Muscle layer of duodenum (tissue), 2 donors: ENCODE results near the gene SAP30L.

ENCODE experiments used
- H3K27ac ChIP-seq: one replicate; pipeline ENCODE4 v1.7.0; 2013; ENCODE audit warnings: mild to moderate bottlenecking, low read length
- H3K27me3 ChIP-seq: one replicate; pipeline ENCODE4 v1.7.0; 2013; ENCODE audit warnings: low read depth, mild to moderate bottlenecking, control low read depth, low read length
- H3K36me3 ChIP-seq, 2 donors: one replicate each; pipeline ENCODE4 v1.7.0; 2013; ENCODE audit warnings: low read length in 2 of 2, control low read depth in 1 of 2, mild to moderate bottlenecking in 1 of 2; ENCODE audit not compliant: insufficient read depth in 2 of 2, control insufficient read depth in 1 of 2
- H3K4me1 ChIP-seq, 2 donors: one replicate each; pipeline ENCODE4 v1.7.0; 2013; ENCODE audit warnings: low read length in 2 of 2, mild to moderate bottlenecking in 2 of 2, control low read depth in 1 of 2, moderate library complexity in 1 of 2; ENCODE audit not compliant: insufficient read depth in 2 of 2, control insufficient read depth in 1 of 2
- H3K4me3 ChIP-seq, 2 donors: one replicate each; pipeline ENCODE4 v1.7.0; 2013; ENCODE audit warnings: low read length in 2 of 2, low read depth in 1 of 2, mild to moderate bottlenecking in 1 of 2
- H3K9me3 ChIP-seq, 2 donors: one replicate each; pipeline ENCODE4 v1.7.0; 2013; ENCODE audit warnings: low read length in 2 of 2, control low read depth in 1 of 2, mild to moderate bottlenecking in 1 of 2; ENCODE audit not compliant: control insufficient read depth in 1 of 2
- donor health status: healthy.

SAP30L gene

GRCh38 chr5:154406231-154406630, 39.6 kb upstream of the SAP30L start:
- Histone ChIP-seq H3K27me3 (no peaks in the 10 kb centered on the region), H3K27ac (no peak overlapping the region), H3K9me3 (no peaks in the 10 kb centered on the region), H3K4me1 (peaks cover 0 to 3% of the 10 kb centered on the region in 2 donors), H3K36me3 (peaks cover 8 to 13% of the 10 kb centered on the region in 2 donors), H3K4me3 (no peak overlapping the region)

DNA sequence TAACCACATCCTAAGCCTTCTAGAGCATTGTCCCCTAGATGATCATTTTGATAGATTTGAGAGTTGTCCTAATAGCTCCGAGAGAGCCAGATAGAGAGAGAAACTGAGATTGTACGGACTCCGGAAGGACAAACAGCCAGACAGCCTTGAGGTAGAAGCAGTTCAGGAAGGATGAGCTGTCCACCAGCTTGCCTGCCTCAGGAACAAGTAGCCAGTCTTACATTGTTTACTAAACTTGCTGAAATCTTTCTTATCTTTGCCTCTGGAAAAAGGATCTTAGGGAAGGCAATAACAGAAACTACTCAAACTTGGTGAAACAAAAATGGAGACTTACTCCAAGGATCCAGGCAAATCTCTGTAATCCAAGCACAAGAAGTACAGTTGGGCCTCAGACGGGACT, 39.0 kb upstream of the SAP30L start:
- H3K27ac ChIP-seq = no peak overlapping the region
- no peaks in the 10 kb centered on the region for H3K27me3 ChIP-seq
- no peak overlapping the region for H3K4me3 ChIP-seq

DNA sequence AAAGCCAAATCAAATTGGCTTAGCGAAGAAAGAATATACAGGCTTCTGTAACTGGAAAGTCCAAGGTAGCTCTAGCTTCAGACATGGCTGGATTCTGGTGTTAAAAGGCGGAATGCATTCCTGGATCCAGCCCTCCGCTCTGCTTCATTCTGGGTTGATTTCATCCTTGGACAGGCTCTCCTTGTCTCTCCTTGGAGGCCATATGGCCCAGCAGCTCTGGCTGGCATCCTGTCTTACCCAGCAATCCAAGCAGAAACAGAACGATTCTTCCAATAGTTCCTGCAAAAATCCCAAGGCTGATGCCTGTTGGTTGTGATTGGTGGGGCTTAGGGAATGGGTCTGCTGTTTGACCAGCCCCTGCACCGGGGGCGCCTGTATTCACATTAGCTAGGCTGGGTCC, 37.0 kb upstream of the SAP30L start:
- Histone ChIP-seq H3K4me3 (no peak overlapping the region), H3K27ac (no peak overlapping the region), H3K9me3 (no peaks in the 10 kb centered on the region), H3K4me1 (peaks cover 0 to 3% of the 10 kb centered on the region in 2 donors), H3K36me3 (peaks cover 12 to 30% of the 10 kb centered on the region in 2 donors), H3K27me3 (no peaks in the 10 kb centered on the region)

More for the DNA sequence above, 39.0 kb upstream of the SAP30L start:
- Histone ChIP-seq H3K9me3 (no peaks in the 10 kb centered on the region), H3K36me3 (peaks cover 8 to 17% of the 10 kb centered on the region in 2 donors), H3K4me1 (peaks cover 0 to 3% of the 10 kb centered on the region in 2 donors)

- Histone ChIP-seq H3K27me3 (no peaks in the 10 kb centered on the region), H3K4me1 (peaks cover 0 to 3% of the 10 kb centered on the region in 2 donors), H3K4me3 (no peak overlapping the region), H3K9me3 (no peaks in the 10 kb centered on the region), H3K36me3 (peaks cover 12 to 30% of the 10 kb centered on the region in 2 donors), H3K27ac (no peak overlapping the region)
These were observed 36.5 kb upstream of the SAP30L start for GRCh38 chr5:154409230-154409840.

DNA sequence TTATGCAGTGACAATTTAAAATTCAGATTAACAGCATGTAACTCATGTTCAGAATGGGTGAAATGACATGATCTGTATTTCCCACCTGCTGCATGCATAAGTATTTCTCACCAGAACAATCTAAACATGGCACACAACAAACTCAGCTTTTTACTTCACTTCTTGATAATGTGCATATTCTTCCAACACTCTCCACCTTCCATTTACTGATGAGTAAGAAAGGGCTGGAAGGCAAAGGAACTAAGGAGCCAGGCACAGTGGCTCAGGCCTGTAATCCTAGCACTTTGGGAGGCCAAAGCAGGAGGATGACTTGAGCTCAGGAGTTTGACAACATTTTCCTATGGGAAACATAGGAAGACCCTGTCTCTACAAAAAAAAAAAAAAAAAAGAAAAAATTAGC, 35.8 kb upstream of the SAP30L start:
- Histone ChIP-seq H3K27me3 (no peaks in the 10 kb centered on the region), H3K27ac (no peak overlapping the region), H3K4me3 (no peak overlapping the region), H3K9me3 (no peaks in the 10 kb centered on the region), H3K4me1 (peaks cover 0 to 3% of the 10 kb centered on the region in 2 donors), H3K36me3 (peaks cover 12 to 30% of the 10 kb centered on the region in 2 donors)

GRCh38 chr5:154410786-154411185, 35.0 kb upstream of the SAP30L start:
- peaks cover 12 to 33% of the 10 kb centered on the region in 2 donors for H3K36me3 ChIP-seq
- no peaks in the 10 kb centered on the region for H3K4me1 ChIP-seq
- no peak overlapping the region for H3K4me3 ChIP-seq
- no peak overlapping the region for H3K27ac ChIP-seq
- no peaks in the 10 kb centered on the region for H3K27me3 ChIP-seq
- H3K9me3 ChIP-seq = no peaks in the 10 kb centered on the region

- Histone ChIP-seq H3K4me1 (no peaks in the 10 kb centered on the region), H3K36me3 (peaks cover 13 to 36% of the 10 kb centered on the region in 2 donors), H3K9me3 (no peaks in the 10 kb centered on the region), H3K27ac (no peak overlapping the region), H3K27me3 (no peaks in the 10 kb centered on the region), H3K4me3 (no peak overlapping the region)
These were observed 34.5 kb upstream of the SAP30L start for GRCh38 chr5:154411338-154411737.

- no peak overlapping the region for H3K27ac ChIP-seq
- no peak overlapping the region for H3K4me3 ChIP-seq
- peaks cover 22 to 44% of the 10 kb centered on the region in 2 donors for H3K36me3 ChIP-seq
- H3K27me3 ChIP-seq = no peaks in the 10 kb centered on the region
- no peaks in the 10 kb centered on the region for H3K4me1 ChIP-seq
- H3K9me3 ChIP-seq = no peaks in the 10 kb centered on the region
These were observed 33.5 kb upstream of the SAP30L start for GRCh38 chr5:154412316-154412715.

GRCh38 chr5:154412925-154413324, 32.9 kb upstream of the SAP30L start:
- H3K4me1 ChIP-seq = no peaks in the 10 kb centered on the region
- no peaks in the 10 kb centered on the region for H3K9me3 ChIP-seq
- peaks cover 27 to 48% of the 10 kb centered on the region in 2 donors for H3K36me3 ChIP-seq
- no peaks in the 10 kb centered on the region for H3K27me3 ChIP-seq
- no peak overlapping the region for H3K4me3 ChIP-seq
- H3K27ac ChIP-seq = no peak overlapping the region

GRCh38 chr5:154415114-154415513, 30.7 kb upstream of the SAP30L start:
- peaks cover 34 to 67% of the 10 kb centered on the region in 2 donors for H3K36me3 ChIP-seq
- H3K4me3 ChIP-seq = no peak overlapping the region
- no peaks in the 10 kb centered on the region for H3K9me3 ChIP-seq
- no peak overlapping the region for H3K27ac ChIP-seq
- H3K27me3 ChIP-seq = no peaks in the 10 kb centered on the region
- no peaks in the 10 kb centered on the region for H3K4me1 ChIP-seq

GRCh38 chr5:154418344-154418820, 27.4 kb upstream of the SAP30L start:
- Histone ChIP-seq H3K27ac (no peak overlapping the region), H3K27me3 (no peaks in the 10 kb centered on the region), H3K4me3 (no peak overlapping the region), H3K4me1 (no peaks in the 10 kb centered on the region), H3K36me3 (peaks cover 29 to 40% of the 10 kb centered on the region in 2 donors), H3K9me3 (no peaks in the 10 kb centered on the region)

DNA sequence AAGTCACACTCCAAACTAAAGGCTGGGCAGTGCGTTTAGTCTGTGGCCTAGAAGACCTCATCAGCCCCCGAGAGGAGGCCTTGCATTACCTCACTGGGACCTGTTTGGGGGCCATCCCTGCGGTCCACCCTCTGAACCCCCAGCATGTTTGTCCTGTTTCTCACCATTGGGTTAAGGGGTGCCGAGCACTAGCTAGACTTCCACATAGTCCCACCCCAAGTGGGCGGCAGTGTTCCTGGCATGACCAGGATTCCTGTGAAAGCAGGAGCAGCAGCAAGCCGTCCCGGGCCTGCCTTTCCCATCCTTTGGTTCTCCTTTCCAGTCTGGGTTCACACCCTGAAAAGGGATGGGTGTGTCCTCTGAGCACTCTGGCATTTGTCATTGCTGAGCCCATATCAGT, 26.6 kb upstream of the SAP30L start:
- no peak overlapping the region for H3K27ac ChIP-seq
- no peaks in the 10 kb centered on the region for H3K27me3 ChIP-seq
- peaks cover 29 to 40% of the 10 kb centered on the region in 2 donors for H3K36me3 ChIP-seq
- no peaks in the 10 kb centered on the region for H3K4me1 ChIP-seq
- no peak overlapping the region for H3K4me3 ChIP-seq
- no peaks in the 10 kb centered on the region for H3K9me3 ChIP-seq
